CD14-positive monocyte (primary cell): Measurements from ENCODE around the gene PRR30. TPM values are rescaled to one million over a fixed set of nuclear protein-coding genes. Genes with fewer than 3 reads are reported as not detected.

Source experiments
- DNase-seq, 3 donors: peaks; one replicate each; pipeline ENCODE4 v3.0.0-alpha.2; 2011 to 2022
- H2AFZ ChIP-seq: 2 replicates; pipeline ENCODE4 v1.6.0; 2012; ENCODE audit warnings: mild to moderate bottlenecking, low read depth, low read length, inconsistent platforms; ENCODE audit not compliant: insufficient read depth, poor library complexity, severe bottlenecking
- H3K27ac ChIP-seq, 2 donors: 1 replicate in 1 of 2; 2 replicates in 1 of 2; pipeline ENCODE4 v1.5.1; 2012 to 2013; ENCODE audit warnings: low read length in 2 of 2, control low read depth in 1 of 2, inconsistent platforms in 1 of 2, low read depth in 1 of 2, mild to moderate bottlenecking in 1 of 2
- H3K27me3 ChIP-seq, 2 donors: one replicate each; pipeline versions ENCODE4 v1.6.0 to v1.6.1; 2011 to 2013; ENCODE audit warnings: low read length in 2 of 2; ENCODE audit not compliant: control insufficient read depth in 2 of 2, insufficient read depth in 2 of 2
- H3K36me3 ChIP-seq, 2 donors: replicated peaks in 1 of 2; 1 replicate in 1 of 2; 2 replicates in 1 of 2; pipeline versions ENCODE4 v1.5.1 to v1.6.1; 2012 to 2013; ENCODE audit warnings: low read length in 2 of 2, control low read depth in 1 of 2, inconsistent platforms in 1 of 2, mild to moderate bottlenecking in 1 of 2; ENCODE audit not compliant: insufficient read depth in 2 of 2, control insufficient read depth in 1 of 2
- H3K4me1 ChIP-seq, 2 donors: 1 replicate in 1 of 2; 2 replicates in 1 of 2; pipeline versions ENCODE4 v1.5.1 to v1.6.1; 2012 to 2013; ENCODE audit warnings: low read length in 2 of 2, control low read depth in 1 of 2, inconsistent platforms in 1 of 2, mild to moderate bottlenecking in 1 of 2, moderate library complexity in 1 of 2; ENCODE audit not compliant: insufficient read depth in 2 of 2, control insufficient read depth in 1 of 2
- H3K4me2 ChIP-seq: replicated peaks from 2 replicates; pipeline ENCODE3; 2012; ENCODE audit warnings: low read length, moderate library complexity, mild to moderate bottlenecking; ENCODE audit not compliant: poor library complexity, severe bottlenecking; ENCODE audit errors: extremely low read depth
- H3K4me3 ChIP-seq, 3 experiments: fragments of 200-600 bp in 1 of 3; sonication (generic) in 1 of 3; replicated peaks in 1 of 3; 1 replicate in 2 of 3; 2 replicates in 1 of 3; pipeline ENCODE4 v1.5.1; 2011 to 2013; ENCODE audit warnings: low read length in 3 of 3, mild to moderate bottlenecking in 3 of 3, control low read depth in 2 of 3, low read depth in 2 of 3, inconsistent platforms in 1 of 3, moderate library complexity in 1 of 3
- H3K79me2 ChIP-seq: 2 replicates; pipeline ENCODE4 v1.6.0; 2012; ENCODE audit warnings: mild to moderate bottlenecking, control low read depth, inconsistent platforms, low read length, moderate library complexity; ENCODE audit not compliant: insufficient read depth
- H3K9ac ChIP-seq: 2 replicates; pipeline ENCODE4 v1.6.0; 2017; ENCODE audit warnings: low read length, mild to moderate bottlenecking; ENCODE audit not compliant: insufficient read depth, poor library complexity, severe bottlenecking
- H3K9me3 ChIP-seq, 2 donors: replicated peaks in 1 of 2; 1 replicate in 1 of 2; 2 replicates in 1 of 2; pipeline versions ENCODE4 v1.5.1 to v1.6.1; 2012 to 2013; ENCODE audit warnings: low read length in 2 of 2, control low read depth in 1 of 2; ENCODE audit not compliant: control insufficient read depth in 1 of 2, insufficient read depth in 1 of 2
- H4K20me1 ChIP-seq: 2 replicates; pipeline ENCODE4 v1.6.0; 2012; ENCODE audit warnings: mild to moderate bottlenecking, low read length, control low read depth, moderate library complexity; ENCODE audit not compliant: insufficient read depth
- H3K27ac Mint-ChIP-seq, 7 donors: one replicate each; pipeline ENCODE4 v1.8.0; 2020; ENCODE audit warnings: mild to moderate bottlenecking in 7 of 7, mixed read lengths in 7 of 7, moderate library complexity in 6 of 7, inconsistent platforms in 2 of 7
- H3K27me3 Mint-ChIP-seq, 3 donors: one replicate each; pipeline ENCODE4 v1.8.0; 2021 to 2022; ENCODE audit warnings: low read depth in 3 of 3, mild to moderate bottlenecking in 3 of 3, mixed read lengths in 3 of 3, moderate library complexity in 3 of 3, inconsistent platforms in 1 of 3
- H3K36me3 Mint-ChIP-seq, 2 donors: one replicate each; pipeline ENCODE4 v1.8.0; 2020; ENCODE audit warnings: mixed read lengths in 2 of 2, inconsistent platforms in 1 of 2, mild to moderate bottlenecking in 1 of 2
- H3K4me1 Mint-ChIP-seq: one replicate; pipeline ENCODE4 v1.8.0; 2020; ENCODE audit warnings: mild to moderate bottlenecking, mixed read lengths
- H3K4me3 Mint-ChIP-seq, 2 donors: one replicate each; pipeline ENCODE4 v1.8.0; 2020; ENCODE audit warnings: mild to moderate bottlenecking in 2 of 2, mixed read lengths in 2 of 2, moderate library complexity in 1 of 2
- H3K9me3 Mint-ChIP-seq, 7 donors: one replicate each; pipeline ENCODE4 v1.8.0; 2020 to 2022; ENCODE audit warnings: mixed read lengths in 7 of 7, mild to moderate bottlenecking in 6 of 7, moderate library complexity in 6 of 7, inconsistent platforms in 2 of 7
- CTCF ChIP-seq: fragments of 200-600 bp; IDR thresholded peaks from one replicate; pipeline ENCODE4 v1.8.0; 2022; ENCODE audit warnings: antibody characterized with exemption, mild to moderate bottlenecking
- WGBS: methylation state at CpG from one replicate; pipeline ENCODE4 v1.1.5; 2013; ENCODE audit warnings: missing lambda C conversion rate; ENCODE audit not compliant: insufficient coverage; 5-methylcytosine and 5-hydroxymethylcytosine counted together
- intact Hi-C, 2 donors: fragments of 100-400 bp; cut with micrococcal nuclease; formaldehyde crosslinking; loops; one replicate each; pipeline versions ENCODE4 v1.15.0 to v1.15.1; 2023
- polyA plus RNA-seq, 3 donors: library from polyadenylated mRNA; depleted of rRNA in 1 of 3; unstranded in 2 of 3; stranded (reverse) in 1 of 3; fragments of 300-500 nt in 2 of 3; fragments of >200 nt in 1 of 3; fragmentation: Illumina TruSeq in 2 of 3; gene quantifications; 1 replicate in 2 of 3; 2 replicates in 1 of 3; pipeline ENCODE4 v1.2.3, GENCODE V29; 2012 to 2021

The PRR30 gene
- polyA plus RNA-seq, 3 donors: not detected

GRCh38 chr2:27100036-27100435 lies 39.2 kb downstream of the PRR30 start:
- TF ChIP-seq CTCF: no peak
- Histone ChIP-seq H3K27me3 (no peaks in the 10 kb centered on the region), H3K4me3 (no peak overlapping the region), H4K20me1 (no peaks in the 10 kb centered on the region), H3K4me1 (peaks cover 23 to 24% of the 10 kb centered on the region in 2 donors), H3K9ac (no peak overlapping the region), H3K4me2 (no peak overlapping the region), H3K27ac (no peak overlapping the region), H3K9me3 (no peaks in the 10 kb centered on the region), H2AFZ (no peak overlapping the region), H3K36me3 (no peaks in the 10 kb centered on the region), H3K79me2 (no peaks in the 10 kb centered on the region)
- Mint-ChIP-seq H3K36me3 (no peaks in the 10 kb centered on the region), H3K27ac (no peak overlapping the region), H3K4me1 (peaks cover 21% of the 10 kb centered on the region), H3K27me3 (peaks cover 0 to 5% (median 1%) of the 10 kb centered on the region in 3 donors), H3K9me3 (no peaks in the 10 kb centered on the region), H3K4me3 (no peak overlapping the region)
- DNase-seq: no peak
- WGBS: 92% methylated on average over 9 of the region's 10 CpGs
- intact Hi-C loops: loop anchor here in 1 of 2 donors (5.0 kb wide), 1 partner anchor 67 kb away; no protein-coding TSS in a partner anchor

GRCh38 chr2:27099334-27099955 lies 39.8 kb downstream of the PRR30 start:
- no peak overlapping the region for H3K4me2 ChIP-seq
- no peak for TF ChIP-seq CTCF
- no peaks in the 10 kb centered on the region for H3K79me2 ChIP-seq
- no peak overlapping the region for H2AFZ ChIP-seq
- H3K9ac ChIP-seq: no peak overlapping the region
- no peaks in the 10 kb centered on the region for H3K36me3 ChIP-seq
- H3K9me3 ChIP-seq: no peaks in the 10 kb centered on the region
- H4K20me1 ChIP-seq: no peaks in the 10 kb centered on the region
- Mint-ChIP-seq H3K9me3 (no peaks in the 10 kb centered on the region), H3K36me3 (no peaks in the 10 kb centered on the region), H3K4me3 (no peak overlapping the region), H3K27ac (no peak overlapping the region), H3K4me1 (peaks cover 21% of the 10 kb centered on the region), H3K27me3 (peaks cover 0 to 5% (median 1%) of the 10 kb centered on the region in 3 donors)
- H3K4me1 ChIP-seq: peaks cover 23 to 24% of the 10 kb centered on the region in 2 donors
- no peak overlapping the region for H3K27ac ChIP-seq
- no peaks in the 10 kb centered on the region for H3K27me3 ChIP-seq
- no peak for DNase-seq
- WGBS: 98% methylated on average over 7 of the region's 19 CpGs
- intact Hi-C loops: loop anchor here (2.0 to 5.0 kb wide), 5 partner anchors 33 to 203 kb away; partner anchors contain the start of genes PREB (in 2 of the 2), ATRAID (in 1 of the 2), SLC5A6 (in 1 of the 2) and TRIM54 (in 1 of the 2)
- no peak overlapping the region for H3K4me3 ChIP-seq
